Pancreas (tissue), 10 donors: ENCODE results near the gene MOXD1. TPM values are rescaled to one million over a fixed set of nuclear protein-coding genes. Genes with fewer than 3 reads are reported as not detected.

ENCODE experiments used
- ATAC-seq, 4 donors: fragments of 200-7000 bp; cut with Tn5 transposase; one replicate each; pipeline versions ENCODE4 v1.8.0 to v1.9.1; 2020; ENCODE audit warnings: mild to moderate bottlenecking in 4 of 4, moderate library complexity in 4 of 4
- DNase-seq, 6 donors: peaks; one replicate each; pipeline ENCODE4 v3.0.0-alpha.2; 2020
- FAIRE-seq: peaks from 2 replicates; lab custom pipeline; 2012; peaks lifted over from hg19 to GRCh38; lab: Jason Lieb, UNC
- H3K27ac ChIP-seq, 4 donors: fragments of 200-600 bp; sonication (generic); 1 replicate in 3 of 4; 2 replicates in 1 of 4; pipeline versions ENCODE4 v1.5.0 to v1.8.0; 2020
- H3K27me3 ChIP-seq, 4 donors: fragments of 200-600 bp; one replicate each; pipeline ENCODE4 v1.8.0; 2021
- H3K36me3 ChIP-seq, 3 donors: fragments of 200-600 bp; sonication (generic) in 1 of 3; one replicate each; pipeline versions ENCODE4 v1.5.0 to v1.8.0; 2020 to 2021
- H3K4me1 ChIP-seq, 3 donors: fragments of 200-600 bp; one replicate each; pipeline ENCODE4 v1.8.0; 2021
- H3K4me3 ChIP-seq, 4 donors: fragments of 200-600 bp; sonication (generic) in 2 of 4; one replicate each; pipeline versions ENCODE4 v1.5.0 to v1.8.0; 2020 to 2021
- H3K9me3 ChIP-seq, 4 donors: fragments of 200-600 bp; one replicate each; pipeline ENCODE4 v1.8.0; 2021
- WGBS, 2 donors: extraction: QIAGEN DNeasy Blood & Tissue Kit; methylation state at CpG; one replicate each; pipeline ENCODE4 v1.1.7; 2013; 5-methylcytosine and 5-hydroxymethylcytosine counted together
- intact Hi-C, 3 donors: fragments of 100-400 bp; cut with DNase I; formaldehyde crosslinking; loops; one replicate each; pipeline versions ENCODE4 v1.11.1 to v1.14.2; 2022
- polyA plus RNA-seq, 2 donors: library from polyadenylated mRNA; stranded (reverse); fragments of 200-250 nt; gene quantifications; one replicate each; pipeline ENCODE4 v1.2.3, GENCODE V29; 2013
- total RNA-seq, 6 donors: library from RNA; stranded (reverse); fragmentation: NEBNext Ultra II Directional in 4 of 6; extraction: Animal tissue kit (Norgen Biotek cat#: 25700) in 4 of 6; gene quantifications; one replicate each; pipeline versions ENCODE4 v1.2.1 to v1.2.4, GENCODE V29; 2021 to 2023
- TF ChIP-seq, protein P1 (sequence below), 4 donors: fragments of 200-600 bp; sonication (generic) in 3 of 4; IDR thresholded peaks; one replicate each; pipeline versions ENCODE4 v1.5.0 to v1.8.0; 2021; ENCODE audit warnings: antibody characterized with exemption in 4 of 4
- donor health status: healthy with polysubstance abuse.
- donor health status: DM: no; HTN: no; CAD: no; lungs with moderate emphysema.
- donor health status: DM: no; HTN: no; CAD: no.
- donor health status: control.
- donor health status: control.
- donor health status: Bipolar disorder and iron deficiency.
- donor health status: DM: yes; HTN: yes; CAD: no.
- donor health status: DM: no; HTN: no; CAD: no.
- donor health status: DM: no; HTN: no; CAD: no.
- donor health status: DM: yes; HTN: yes; CAD: no.

MOXD1 gene
- total and polyA plus RNA-seq, 8 donors, result 0.30 to 13.9 (median 0.62) TPM

DNA sequence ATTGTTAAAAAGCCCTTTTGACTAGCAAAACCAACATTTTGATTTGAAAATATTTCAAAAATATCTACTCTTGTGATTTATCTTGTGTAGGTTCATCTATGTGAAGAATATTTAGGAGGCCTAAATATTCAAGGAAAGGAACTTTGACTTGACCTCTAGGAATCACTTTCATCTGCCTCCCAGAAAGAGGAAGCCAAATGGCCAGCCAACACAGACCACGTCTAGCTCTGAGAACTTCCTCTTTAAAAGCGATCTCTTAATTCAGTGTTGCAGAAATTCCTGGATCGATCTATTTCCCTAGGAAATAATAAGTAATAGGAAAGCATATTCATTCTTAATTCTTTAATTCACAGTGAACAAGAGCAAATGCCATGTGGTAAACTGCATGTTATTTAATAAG is 9.6 kb upstream of the MOXD1 start:
- TF ChIP-seq, protein P1, sequence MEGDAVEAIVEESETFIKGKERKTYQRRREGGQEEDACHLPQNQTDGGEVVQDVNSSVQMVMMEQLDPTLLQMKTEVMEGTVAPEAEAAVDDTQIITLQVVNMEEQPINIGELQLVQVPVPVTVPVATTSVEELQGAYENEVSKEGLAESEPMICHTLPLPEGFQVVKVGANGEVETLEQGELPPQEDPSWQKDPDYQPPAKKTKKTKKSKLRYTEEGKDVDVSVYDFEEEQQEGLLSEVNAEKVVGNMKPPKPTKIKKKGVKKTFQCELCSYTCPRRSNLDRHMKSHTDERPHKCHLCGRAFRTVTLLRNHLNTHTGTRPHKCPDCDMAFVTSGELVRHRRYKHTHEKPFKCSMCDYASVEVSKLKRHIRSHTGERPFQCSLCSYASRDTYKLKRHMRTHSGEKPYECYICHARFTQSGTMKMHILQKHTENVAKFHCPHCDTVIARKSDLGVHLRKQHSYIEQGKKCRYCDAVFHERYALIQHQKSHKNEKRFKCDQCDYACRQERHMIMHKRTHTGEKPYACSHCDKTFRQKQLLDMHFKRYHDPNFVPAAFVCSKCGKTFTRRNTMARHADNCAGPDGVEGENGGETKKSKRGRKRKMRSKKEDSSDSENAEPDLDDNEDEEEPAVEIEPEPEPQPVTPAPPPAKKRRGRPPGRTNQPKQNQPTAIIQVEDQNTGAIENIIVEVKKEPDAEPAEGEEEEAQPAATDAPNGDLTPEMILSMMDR (IDR thresholded peaks at IDR 0.05), result no peak
- Histone ChIP-seq H3K9me3 (no peaks in the 10 kb centered on the region), H3K36me3 (no peaks in the 10 kb centered on the region), H3K4me3 (no peak overlapping the region), H3K27me3 (no peaks in the 10 kb centered on the region), H3K4me1 (no peaks in the 10 kb centered on the region), H3K27ac (no peak overlapping the region)
- DNase-seq (no peak), ATAC-seq (no peak), FAIRE-seq (no peak)
- WGBS, 2 donors, result 83 to 86% methylated on average over 3 of the region's 3 CpGs
- intact Hi-C loops, result no loop called here

GRCh38 chr6:132405143-132405915 is 4.1 kb upstream of the MOXD1 start:
- no peak overlapping the region for H3K27ac ChIP-seq
- H3K27me3 ChIP-seq, result no peaks in the 10 kb centered on the region
- H3K9me3 ChIP-seq, result no peaks in the 10 kb centered on the region
- ATAC-seq (no peak), FAIRE-seq (no peak), DNase-seq (no peak)
- intact Hi-C loops, result no loop called here
- H3K36me3 ChIP-seq, result no peaks in the 10 kb centered on the region
- no peaks in the 10 kb centered on the region for H3K4me1 ChIP-seq
- H3K4me3 ChIP-seq, result no peak overlapping the region
- TF ChIP-seq, protein P1 (IDR thresholded peaks at IDR 0.05), result no peak
- WGBS, 2 donors, result 43 to 54% methylated on average over 2 of the region's 2 CpGs

DNA sequence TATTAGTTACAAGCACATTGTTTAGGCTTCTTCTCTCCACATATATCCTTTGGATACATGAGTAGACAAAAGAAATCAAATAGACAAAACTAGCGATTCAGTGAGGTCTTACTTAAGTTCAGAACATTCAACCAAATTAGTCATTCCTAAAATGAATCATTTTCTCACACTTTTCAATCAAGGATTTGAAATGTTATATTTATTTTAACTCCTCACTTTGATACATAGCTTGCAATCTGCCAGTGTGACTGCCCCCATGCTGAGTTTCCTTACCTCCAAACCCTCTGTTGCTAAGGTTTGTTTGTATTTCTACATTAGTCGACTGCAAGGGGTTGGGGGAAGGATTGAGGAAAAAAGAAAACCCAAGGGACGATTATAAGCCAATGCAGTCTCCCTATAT is 3.5 kb upstream of the MOXD1 start:
- no peak for DNase-seq
- H3K4me1 ChIP-seq, result no peaks in the 10 kb centered on the region
- no peaks in the 10 kb centered on the region for H3K36me3 ChIP-seq
- FAIRE-seq, result no peak
- TF ChIP-seq, protein P1 (IDR thresholded peaks at IDR 0.05), result no peak
- no peak overlapping the region for H3K4me3 ChIP-seq
- 36 to 40% methylated on average over 3 of the region's 3 CpGs for WGBS, 2 donors
- H3K27me3 ChIP-seq, result no peaks in the 10 kb centered on the region
- intact Hi-C loops, result no loop called here
- H3K9me3 ChIP-seq, result no peaks in the 10 kb centered on the region
- no peak for ATAC-seq
- H3K27ac ChIP-seq, result no peak overlapping the region

DNA sequence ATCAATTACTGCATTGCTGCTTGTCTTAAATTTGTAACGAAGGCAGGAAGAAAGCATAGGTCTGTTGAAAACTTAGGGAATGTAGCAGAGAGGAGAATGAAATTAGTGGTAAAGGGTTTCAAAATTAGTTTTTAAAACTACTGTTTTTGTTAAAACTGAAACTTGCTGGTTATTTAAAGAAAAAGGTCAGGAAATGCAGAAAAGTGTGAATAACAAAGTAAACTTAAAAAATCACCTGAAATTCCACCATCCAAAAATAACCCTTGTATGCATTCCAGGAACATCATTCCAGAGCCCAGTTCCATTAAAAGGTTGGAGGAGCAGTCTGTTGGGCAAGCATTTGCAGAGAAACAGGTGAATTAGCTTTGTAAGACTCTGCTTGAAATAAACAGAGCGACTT is 3.1 kb upstream of the MOXD1 start:
- Histone ChIP-seq H3K27ac (no peak overlapping the region), H3K27me3 (no peaks in the 10 kb centered on the region), H3K36me3 (no peaks in the 10 kb centered on the region), H3K4me1 (no peaks in the 10 kb centered on the region), H3K9me3 (no peaks in the 10 kb centered on the region), H3K4me3 (no peak overlapping the region)
- TF ChIP-seq, protein P1 (IDR thresholded peaks at IDR 0.05), result no peak
- WGBS, 2 donors, result 45 to 57% methylated on average over 2 of the region's 2 CpGs
- intact Hi-C loops, result no loop called here
- ATAC-seq (no peak), DNase-seq (no peak), FAIRE-seq (no peak)

GRCh38 chr6:132401618-132402285 is 477 bp upstream of the MOXD1 start:
- Histone ChIP-seq H3K36me3 (no peaks in the 10 kb centered on the region), H3K27ac (no peak overlapping the region)
- DNase-seq, result no peak

More at GRCh38 chr6:132401618-132402285, 477 bp upstream of the MOXD1 start:
- no peak for FAIRE-seq
- no peaks in the 10 kb centered on the region for H3K9me3 ChIP-seq
- intact Hi-C loops, result no loop called here
- no peaks in the 10 kb centered on the region for H3K4me1 ChIP-seq
- H3K27me3 ChIP-seq, result no peaks in the 10 kb centered on the region
- 13 to 15% methylated on average over 35 of the region's 35 CpGs for WGBS, 2 donors
- ATAC-seq, result peak; percentile 6 to 17 (median 13)
- peak overlapping the region; percentile 43 to 73 (median 60) for H3K4me3 ChIP-seq
- TF ChIP-seq, protein P1 (IDR thresholded peaks at IDR 0.05), result no peak
